Spleen (tissue), 11 donors: ENCODE measurements around the gene ZC3H14. TPM values are rescaled to one million over a fixed set of nuclear protein-coding genes. Genes with fewer than 3 reads are reported as not detected.

Source experiments
- DNase-seq: peaks from one replicate; pipeline ENCODE4 v3.0.0-alpha.2; 2020
- H3K27ac ChIP-seq, 8 donors: fragments of 200-600 bp; sonication (generic) in 7 of 8; 1 replicate in 4 of 8; 2 replicates in 4 of 8; pipeline versions ENCODE4 v1.5.0 to v1.8.0; 2016 to 2021; ENCODE audit warnings: inconsistent platforms in 4 of 8, mild to moderate bottlenecking in 4 of 8, moderate library complexity in 1 of 8
- H3K27me3 ChIP-seq, 7 donors: fragments of 200-600 bp; sonication (generic) in 6 of 7; replicated peaks in 1 of 7; 1 replicate in 4 of 7; 2 replicates in 3 of 7; pipeline versions ENCODE4 v1.5.0 to v1.8.0; 2016 to 2021; ENCODE audit warnings: inconsistent platforms in 3 of 7, mild to moderate bottlenecking in 1 of 7
- H3K36me3 ChIP-seq, 6 donors: fragments of 200-600 bp; sonication (generic) in 5 of 6; 1 replicate in 4 of 6; 2 replicates in 2 of 6; pipeline versions ENCODE4 v1.5.0 to v1.8.0; 2016 to 2021; ENCODE audit warnings: inconsistent platforms in 2 of 6
- H3K4me1 ChIP-seq, 6 donors: fragments of 200-600 bp; sonication (generic) in 5 of 6; 1 replicate in 3 of 6; 2 replicates in 3 of 6; pipeline versions ENCODE4 v1.5.0 to v1.8.0; 2016 to 2021; ENCODE audit warnings: inconsistent platforms in 3 of 6
- H3K4me3 ChIP-seq, 8 donors: fragments of 200-600 bp; sonication (generic) in 7 of 8; 1 replicate in 4 of 8; 2 replicates in 4 of 8; pipeline versions ENCODE4 v1.5.0 to v1.8.0; 2016 to 2021; ENCODE audit warnings: inconsistent platforms in 4 of 8, mild to moderate bottlenecking in 4 of 8, moderate library complexity in 2 of 8
- H3K9me3 ChIP-seq, 8 donors: fragments of 200-600 bp; sonication (generic) in 7 of 8; 1 replicate in 4 of 8; 2 replicates in 4 of 8; pipeline versions ENCODE4 v1.5.0 to v1.8.0; 2016 to 2021; ENCODE audit warnings: inconsistent platforms in 4 of 8
- POLR2A ChIP-seq, 3 donors: fragments of 450-650 bp; IDR thresholded peaks; one replicate each; pipeline ENCODE4 v1.5.1; 2017; ENCODE audit warnings: antibody characterized with exemption in 3 of 3, mild to moderate bottlenecking in 1 of 3
- POLR2AphosphoS5 ChIP-seq, 3 donors: sonication (generic); formaldehyde crosslinking; IDR thresholded peaks; one replicate each; pipeline ENCODE4 v1.5.1; 2017; ENCODE audit warnings: antibody characterized with exemption in 3 of 3
- WGBS, 5 donors: extraction: QIAGEN DNeasy Blood & Tissue Kit in 3 of 5; methylation state at CpG; one replicate each; pipeline versions ENCODE4 v1.1.5 to v1.1.7; 2013 to 2018; 5-methylcytosine and 5-hydroxymethylcytosine counted together
- intact Hi-C: fragments of 100-400 bp; cut with DNase I; formaldehyde crosslinking; loops from one replicate; pipeline ENCODE4 v1.15.0; 2023; ENCODE audit warnings: low total_unique reads
- polyA plus RNA-seq, 3 donors: library from polyadenylated mRNA; stranded (reverse); fragments of 200-250 nt; gene quantifications; one replicate each; pipeline ENCODE4 v1.2.1, GENCODE V29; 2013
- total RNA-seq, 7 donors: library from RNA; depleted of rRNA in 3 of 7; stranded (reverse); fragments of >200 nt in 3 of 7; fragmentation: NEBNext Ultra II Directional in 4 of 7; extraction: Animal tissue kit (Norgen Biotek cat#: 25700) in 4 of 7; gene quantifications; one replicate each; pipeline versions ENCODE4 v1.1.0 to v1.2.1, GENCODE V29; 2016 to 2021
- TF ChIP-seq, protein P1 (sequence below), 11 experiments: fragments of 200-600 bp in 7 of 11; fragments of 450-650 bp in 4 of 11; sonication (generic) in 4 of 11; IDR thresholded peaks in 8 of 11; conservative IDR thresholded peaks in 3 of 11; 1 replicate in 7 of 11; 2 replicates in 4 of 11; pipeline versions ENCODE4 v1.4.0 to v1.8.0; 2016 to 2021; ENCODE audit warnings: antibody characterized with exemption in 11 of 11, inconsistent platforms in 4 of 11, mild to moderate bottlenecking in 1 of 11
- donor health status: healthy with polysubstance abuse.
- donor health status: DM: no; HTN: no; CAD: no; lungs with moderate emphysema.
- donor health status: DM: no; HTN: no; CAD: no.
- donor health status: Bipolar disorder and iron deficiency.
- donor health status: healthy.
- donor health status: DM: no; HTN: no; CAD: no.
- donor health status: DM: yes; HTN: yes; CAD: no.

Gene ZC3H14
- total and polyA plus RNA-seq, 10 donors: 12.6 to 78.5 (median 41.4) TPM

DNA sequence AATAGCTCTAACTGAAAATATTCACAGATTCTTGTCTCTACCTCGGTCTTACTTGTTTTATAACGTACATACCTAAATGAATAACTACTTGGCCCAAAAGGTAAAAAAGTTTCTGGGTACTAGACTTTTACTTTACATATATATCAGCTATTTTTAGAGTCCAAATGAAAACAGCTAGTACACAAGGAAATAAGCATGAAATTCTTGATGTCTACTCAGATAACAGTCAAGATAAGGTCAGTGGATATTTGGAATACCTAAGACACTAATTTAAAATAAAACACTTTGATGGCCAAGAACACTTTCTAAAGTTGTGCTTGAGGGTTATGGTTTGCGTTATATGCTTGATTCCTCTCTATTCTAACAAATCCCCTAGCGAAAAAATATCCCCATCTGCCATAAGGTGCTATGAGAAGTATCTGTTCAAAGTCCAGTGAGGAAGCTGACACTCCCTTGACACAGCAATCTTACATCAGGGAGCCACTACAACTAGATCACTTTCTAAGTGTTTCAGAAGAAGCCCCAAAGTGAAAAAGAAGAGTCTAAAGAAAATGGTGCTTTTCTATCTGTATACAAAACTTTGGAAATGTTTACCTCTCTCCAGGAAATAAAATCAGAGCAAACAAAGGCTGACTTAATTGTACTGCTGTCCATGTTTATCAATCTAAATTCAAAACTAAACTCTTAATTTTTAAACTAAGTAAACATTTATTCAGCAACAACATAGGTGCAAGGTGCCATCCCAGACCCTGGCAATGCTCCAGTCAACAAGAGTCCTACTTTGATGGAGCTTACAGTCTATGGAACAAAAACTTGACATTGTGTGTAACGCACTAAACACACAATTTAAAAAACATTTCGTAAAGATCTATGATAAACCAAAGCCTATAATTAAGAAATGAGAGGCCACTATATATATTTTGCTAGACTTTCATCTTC, 19.7 kb upstream of the ZC3H14 start:
- no peaks in the 10 kb centered on the region for H3K27me3 ChIP-seq
- no peak for DNase-seq
- WGBS, 5 donors: 88 to 96% (median 92%) methylated on average over 6 of the region's 6 CpGs
- no peaks in the 10 kb centered on the region for H3K36me3 ChIP-seq
- no peak for TF ChIP-seq POLR2A (IDR thresholded peaks at IDR 0.05)
- TF ChIP-seq, protein P1, sequence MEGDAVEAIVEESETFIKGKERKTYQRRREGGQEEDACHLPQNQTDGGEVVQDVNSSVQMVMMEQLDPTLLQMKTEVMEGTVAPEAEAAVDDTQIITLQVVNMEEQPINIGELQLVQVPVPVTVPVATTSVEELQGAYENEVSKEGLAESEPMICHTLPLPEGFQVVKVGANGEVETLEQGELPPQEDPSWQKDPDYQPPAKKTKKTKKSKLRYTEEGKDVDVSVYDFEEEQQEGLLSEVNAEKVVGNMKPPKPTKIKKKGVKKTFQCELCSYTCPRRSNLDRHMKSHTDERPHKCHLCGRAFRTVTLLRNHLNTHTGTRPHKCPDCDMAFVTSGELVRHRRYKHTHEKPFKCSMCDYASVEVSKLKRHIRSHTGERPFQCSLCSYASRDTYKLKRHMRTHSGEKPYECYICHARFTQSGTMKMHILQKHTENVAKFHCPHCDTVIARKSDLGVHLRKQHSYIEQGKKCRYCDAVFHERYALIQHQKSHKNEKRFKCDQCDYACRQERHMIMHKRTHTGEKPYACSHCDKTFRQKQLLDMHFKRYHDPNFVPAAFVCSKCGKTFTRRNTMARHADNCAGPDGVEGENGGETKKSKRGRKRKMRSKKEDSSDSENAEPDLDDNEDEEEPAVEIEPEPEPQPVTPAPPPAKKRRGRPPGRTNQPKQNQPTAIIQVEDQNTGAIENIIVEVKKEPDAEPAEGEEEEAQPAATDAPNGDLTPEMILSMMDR (IDR thresholded peaks at IDR 0.05 in 8 of 11, conservative IDR thresholded peaks at IDR 0.05 in 3 of 11): no peak
- TF ChIP-seq POLR2AphosphoS5 (IDR thresholded peaks at IDR 0.05): no peak
- no peak overlapping the region for H3K4me3 ChIP-seq
- H3K27ac ChIP-seq: no peak overlapping the region
- H3K9me3 ChIP-seq: no peaks in the 10 kb centered on the region
- H3K4me1 ChIP-seq: no peaks in the 10 kb centered on the region
- intact Hi-C loops: no loop called here

DNA sequence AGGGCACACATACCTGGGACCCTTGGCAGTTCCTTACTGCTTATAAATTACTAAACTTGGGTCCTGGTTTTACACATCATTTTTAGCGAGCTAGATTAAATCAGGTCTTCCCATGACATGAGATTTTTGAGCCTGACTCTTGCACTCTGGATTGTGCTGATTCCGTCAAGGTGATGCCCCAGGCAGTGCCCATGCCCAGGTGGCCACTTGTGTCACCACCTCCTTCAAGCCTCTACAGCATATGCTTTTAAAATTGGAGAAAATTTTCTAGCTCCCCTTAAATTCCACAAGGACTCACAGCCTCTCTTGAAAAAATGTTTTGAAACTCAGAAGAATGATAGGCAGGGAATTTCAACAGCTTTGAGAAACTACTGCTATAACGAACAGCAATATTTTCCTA, 17.6 kb upstream of the ZC3H14 start:
- peaks cover 0 to 3% (median 2%) of the 10 kb centered on the region in 6 donors for H3K4me1 ChIP-seq
- intact Hi-C loops: no loop called here
- peaks cover 0 to under 1% (median 0%) of the 10 kb centered on the region in 7 donors for H3K27me3 ChIP-seq
- H3K27ac ChIP-seq: no peak overlapping the region
- TF ChIP-seq, protein P1 (IDR thresholded peaks at IDR 0.05 in 8 of 11, conservative IDR thresholded peaks at IDR 0.05 in 3 of 11): no peak
- no peak for TF ChIP-seq POLR2AphosphoS5 (IDR thresholded peaks at IDR 0.05)
- TF ChIP-seq POLR2A (IDR thresholded peaks at IDR 0.05): no peak
- no peak overlapping the region for H3K4me3 ChIP-seq
- no peak for DNase-seq
- H3K36me3 ChIP-seq: peaks cover 0 to 10% (median 0%) of the 10 kb centered on the region in 6 donors
- no peaks in the 10 kb centered on the region for H3K9me3 ChIP-seq
- 90 to 96% (median 91%) methylated on average over 3 of the region's 3 CpGs for WGBS, 5 donors

DNA sequence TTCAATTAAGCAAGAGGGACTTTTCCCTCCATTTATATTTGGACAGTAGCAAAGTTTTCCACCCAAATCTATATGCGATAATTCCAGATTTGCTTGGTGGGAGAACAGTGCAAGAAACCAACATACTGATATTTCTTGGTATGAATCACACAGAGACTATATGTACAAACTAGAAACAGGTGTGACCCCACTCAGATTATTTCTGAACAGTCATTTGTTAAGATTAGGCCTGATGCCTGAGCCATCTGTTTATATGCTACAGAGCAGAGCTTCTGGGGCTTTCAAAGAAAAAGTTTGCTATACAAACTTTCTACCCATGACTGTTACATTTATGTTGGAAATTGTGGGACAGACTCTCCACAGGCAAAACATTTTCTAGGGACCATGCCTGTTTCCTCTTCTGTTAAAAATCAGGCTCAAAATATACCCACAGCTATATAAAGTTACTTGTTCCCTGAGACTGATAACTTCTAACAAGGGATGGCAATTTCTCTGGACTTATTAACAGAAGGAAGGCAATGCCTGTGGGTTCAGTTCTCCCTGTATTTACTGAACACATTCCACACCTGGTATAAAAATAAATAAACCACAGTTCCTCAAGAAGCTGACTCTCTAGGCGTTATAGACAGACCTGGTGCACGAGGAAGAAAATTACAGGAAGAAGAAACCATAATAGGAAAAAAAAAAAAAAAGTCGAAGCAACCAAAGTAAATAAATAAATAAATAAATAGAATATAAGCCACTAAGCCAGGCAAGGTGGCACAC, 16.0 kb upstream of the ZC3H14 start:
- H3K4me1 ChIP-seq: peaks cover 0 to 19% (median 13%) of the 10 kb centered on the region in 6 donors
- TF ChIP-seq POLR2AphosphoS5 (IDR thresholded peaks at IDR 0.05) (no peak), POLR2A (IDR thresholded peaks at IDR 0.05) (no peak)
- TF ChIP-seq, protein P1 (IDR thresholded peaks at IDR 0.05 in 8 of 11, conservative IDR thresholded peaks at IDR 0.05 in 3 of 11): no peak
- H3K4me3 ChIP-seq: no peak overlapping the region
- H3K27ac ChIP-seq: no peak overlapping the region
- WGBS, 5 donors: 68 to 89% (median 72%) methylated on average over 4 of the region's 4 CpGs
- peaks cover 0 to 16% (median 5%) of the 10 kb centered on the region in 7 donors for H3K27me3 ChIP-seq
- no peak for DNase-seq
- H3K36me3 ChIP-seq: peaks cover 0 to 10% (median 0%) of the 10 kb centered on the region in 6 donors
- H3K9me3 ChIP-seq: no peaks in the 10 kb centered on the region
- intact Hi-C loops: no loop called here
